ENCODE data around the gene TEAD3. TPM values are rescaled to one million over a fixed set of nuclear protein-coding genes. Genes with fewer than 3 reads are reported as not detected.
A peak's percentile ranks its signal among the peaks of the same experiment; 100 is the strongest.

TEAD3 gene
- total and polyA plus RNA-seq, 2 of the 4 experiments (the other 2 are of a cell fraction), result 5.2 to 28.0 TPM

GRCh38 chr6:35470663-35471120 lies 26.2 kb downstream of the TEAD3 start:
- Histone ChIP-seq H3K9me3 (ENCODE audit: control insufficient read depth, insufficient read depth, low read length) (no peaks in the 10 kb centered on the region), H4K20me1 (ENCODE audit: insufficient read depth, low read length) (peaks cover 67% of the 10 kb centered on the region), H2AK5ac (ENCODE audit: low read depth, low read length) (no peak overlapping the region), H4K91ac (ENCODE audit: insufficient read depth, low read depth, low read length) (no peak overlapping the region), H3K56ac (ENCODE audit: extremely low read depth, insufficient read depth, low read length) (no peak overlapping the region), H3K14ac (replicated peaks; ENCODE audit: low read depth, low read length) (no peak overlapping the region), H3K27ac (ENCODE audit: insufficient read depth, low read length) (no peak overlapping the region), H3K36me3 (ENCODE audit: control insufficient read depth, insufficient read depth, low read length) (peaks cover 58% of the 10 kb centered on the region), H2AK9ac (replicated peaks; ENCODE audit: low read depth, low read length, poor library complexity) (no peak overlapping the region), H3K23ac (ENCODE audit: low read depth, low read length) (peak overlapping the region; percentile 2; the same call in 1 of the 2 replicates), H3K9ac (ENCODE audit: low read depth, low read length) (no peak overlapping the region), H2AFZ (replicated peaks; ENCODE audit: low read length, poor library complexity) (no peak overlapping the region), H3K4me3 (ENCODE audit: insufficient read depth, low read depth, low read length) (no peak overlapping the region), H2BK15ac (ENCODE audit: low read depth, low read length) (no peak overlapping the region), H4K5ac (ENCODE audit: low read depth, low read length) (no peak overlapping the region), H3K9me1 (ENCODE audit: insufficient read depth, low read length) (0 out of 2 replicates have a peak, but pooled peaks cover 6% of the 10 kb centered on the region), H2BK120ac (ENCODE audit: low read depth, low read length) (no peak overlapping the region), H3K79me1 (ENCODE audit: low read depth in 1 of 2, low read length in 2 of 2) (peaks cover 7 to 48% of the 10 kb centered on the region in 2 experiments; a peak in 3 of 4 replicates), H2BK5ac (ENCODE audit: low read depth, low read length, poor library complexity, severe bottlenecking) (no peak overlapping the region), H3K27me3 (ENCODE audit: control insufficient read depth, insufficient read depth, low read length) (no peaks in the 10 kb centered on the region), H3K4me2 (ENCODE audit: low read depth, low read length) (peak overlapping the region; percentile 9), H3K18ac (ENCODE audit: low read depth, low read length) (no peak overlapping the region), H4K8ac (ENCODE audit: low read depth in 2 of 2, low read length in 2 of 2) (no peak overlapping the region), H2BK20ac (ENCODE audit: low read depth, low read length) (no peak overlapping the region), H3K4ac (ENCODE audit: low read depth, low read length) (no peak overlapping the region), H3K4me1 (ENCODE audit: control insufficient read depth, insufficient read depth, low read length) (peaks cover 10% of the 10 kb centered on the region)
- intact Hi-C loops (cut with micrococcal nuclease) (loop anchor here (2.0 kb wide), 1 partner anchor 24 kb away; no protein-coding TSS in a partner anchor), in situ Hi-C loops (cut with MboI; ENCODE audit: low sequenced_read_pairs) (no loop called here), dilution Hi-C loops (cut with HindIII; ENCODE audit: low sequenced_read_pairs, unreplicated experiment) (no loop called here)
- ATAC-seq (ENCODE audit: low read depth) (no peak), DNase-seq (no peak)
- no peak for TF ChIP-seq MAFK (IDR thresholded peaks at IDR 0.05; ENCODE audit: low read depth, low read length)
- no peak for TF ChIP-seq SMC3 (IDR thresholded peaks at IDR 0.05; ENCODE audit: low read depth, low read length)
- no peak for TF ChIP-seq FOS (IDR thresholded peaks at IDR 0.05; ENCODE audit: low read depth, low read length)
- TF ChIP-seq MAZ (IDR thresholded peaks at IDR 0.05; ENCODE audit: borderline replicate concordance, low read depth, low read length), result no peak
- no TSS peak for BruUV-seq (replicated peaks)
- no CpG with 5 or more reads among the region's 3 CpGs for WGBS, 2 experiments (ENCODE audit: extremely low coverage in 2 of 2, insufficient read length in 1 of 2)
- CTCF ChIA-PET, result no interaction called here
- POLR2A ChIA-PET (ENCODE audit: unreplicated experiment), result interaction anchor here (0.6 to 1.4 kb wide), 4 partner anchors 18 to 145 kb away, joined by 3 to 5 read pairs (median 3); partner anchors contain the start of genes PPARD and TEAD3
